HUES48 (cell line): Measurements from ENCODE around the gene DNLZ.

Source experiments
- H3K27ac ChIP-seq: one replicate; pipeline ENCODE4 v1.7.0; 2013; ENCODE audit warnings: low read depth, low read length, inconsistent platforms
- H3K27me3 ChIP-seq: 2 replicates; pipeline ENCODE4 v1.6.1; 2013; ENCODE audit warnings: mild to moderate bottlenecking, low read length; ENCODE audit not compliant: control insufficient read depth, insufficient read depth
- H3K36me3 ChIP-seq: 2 replicates; pipeline ENCODE4 v1.6.1; 2013; ENCODE audit warnings: low read length; ENCODE audit not compliant: control insufficient read depth, insufficient read depth
- H3K4me1 ChIP-seq: 2 replicates; pipeline ENCODE4 v1.6.1; 2013; ENCODE audit warnings: mild to moderate bottlenecking, low read length; ENCODE audit not compliant: control insufficient read depth, insufficient read depth
- H3K4me3 ChIP-seq: 2 replicates; pipeline ENCODE4 v1.5.1; 2013; ENCODE audit warnings: mild to moderate bottlenecking, low read depth, low read length
- H3K9ac ChIP-seq: 2 replicates; pipeline ENCODE4 v1.6.1; 2013; ENCODE audit warnings: mild to moderate bottlenecking, low read depth, low read length, moderate library complexity
- H3K9me3 ChIP-seq: 2 replicates; pipeline ENCODE4 v1.6.1; 2013; ENCODE audit warnings: low read length; ENCODE audit not compliant: control insufficient read depth, insufficient read depth

The DNLZ gene

GRCh38 chr9:136403915-136404800 lies 40.6 kb upstream of the DNLZ start:
- H3K9ac ChIP-seq, result no peak overlapping the region
- peaks cover 7% of the 10 kb centered on the region for H3K4me1 ChIP-seq

GRCh38 chr9:136403538-136403914 lies 40.0 kb upstream of the DNLZ start:
- H3K27ac ChIP-seq, result no peak overlapping the region
- no peak overlapping the region for H3K4me3 ChIP-seq
- H3K27me3 ChIP-seq, result no peaks in the 10 kb centered on the region
- H3K9ac ChIP-seq, result no peak overlapping the region
- peaks cover 7% of the 10 kb centered on the region; the same call in 1 of the 2 replicates for H3K4me1 ChIP-seq
- peaks cover 64% of the 10 kb centered on the region for H3K36me3 ChIP-seq
- no peaks in the 10 kb centered on the region for H3K9me3 ChIP-seq

More at GRCh38 chr9:136403915-136404800, 40.6 kb upstream of the DNLZ start:
- Histone ChIP-seq H3K27ac (no peak overlapping the region), H3K4me3 (no peak overlapping the region), H3K9me3 (no peaks in the 10 kb centered on the region), H3K27me3 (no peaks in the 10 kb centered on the region), H3K36me3 (peaks cover 64% of the 10 kb centered on the region)

GRCh38 chr9:136402067-136402466 lies 38.5 kb upstream of the DNLZ start:
- H3K9ac ChIP-seq, result no peak overlapping the region

GRCh38 chr9:136401173-136401922 lies 37.8 kb upstream of the DNLZ start:
- Histone ChIP-seq H3K27me3 (no peaks in the 10 kb centered on the region), H3K9ac (no peak overlapping the region), H3K4me1 (peaks cover 7% of the 10 kb centered on the region; the same call in 1 of the 2 replicates), H3K4me3 (no peak overlapping the region), H3K36me3 (peaks cover 68% of the 10 kb centered on the region), H3K27ac (no peak overlapping the region), H3K9me3 (no peaks in the 10 kb centered on the region)

More at GRCh38 chr9:136402067-136402466, 38.5 kb upstream of the DNLZ start:
- no peak overlapping the region for H3K27ac ChIP-seq
- no peak overlapping the region for H3K4me3 ChIP-seq
- H3K36me3 ChIP-seq, result peaks cover 66% of the 10 kb centered on the region
- H3K4me1 ChIP-seq, result peaks cover 7% of the 10 kb centered on the region; the same call in 1 of the 2 replicates
- H3K9me3 ChIP-seq, result no peaks in the 10 kb centered on the region
- no peaks in the 10 kb centered on the region for H3K27me3 ChIP-seq

- H3K27me3 ChIP-seq, result no peaks in the 10 kb centered on the region
- peaks cover 69% of the 10 kb centered on the region for H3K36me3 ChIP-seq
Observed at GRCh38 chr9:136400038-136400834, 36.7 kb upstream of the DNLZ start, which contains the start of gene SNAPC4. Gene SNAPC4 (minus strand): TSS chr9:136400170. CDS start chr9:136398428, 1,742 bp downstream.

GRCh38 chr9:136399176-136400037 lies 35.9 kb upstream of the DNLZ start:
- Histone ChIP-seq H3K36me3 (peaks cover 69% of the 10 kb centered on the region), H3K9ac (peak overlapping the region; percentile 64), H3K27me3 (no peaks in the 10 kb centered on the region), H3K4me3 (peak overlapping the region; percentile 77), H3K9me3 (no peaks in the 10 kb centered on the region), H3K27ac (peak overlapping the region; percentile 25), H3K4me1 (peaks cover 7% of the 10 kb centered on the region; the same call in 1 of the 2 replicates)

More at GRCh38 chr9:136400038-136400834, 36.7 kb upstream of the DNLZ start, which contains the start of gene SNAPC4:
- peaks cover 7% of the 10 kb centered on the region; the same call in 1 of the 2 replicates for H3K4me1 ChIP-seq
- peak within 1 kb of the TSS; percentile 77 for H3K4me3 ChIP-seq
- peak within 1 kb of the TSS; percentile 64 for H3K9ac ChIP-seq
- no peaks in the 10 kb centered on the region for H3K9me3 ChIP-seq
- peak within 1 kb of the TSS; percentile 32 for H3K27ac ChIP-seq

- H3K9ac ChIP-seq, result no peak overlapping the region
- peaks cover 7% of the 10 kb centered on the region; the same call in 1 of the 2 replicates for H3K4me1 ChIP-seq
- H3K36me3 ChIP-seq, result peaks cover 69% of the 10 kb centered on the region
- H3K4me3 ChIP-seq, result peak overlapping the region; percentile 77; the same call in 1 of the 2 replicates
- no peaks in the 10 kb centered on the region for H3K9me3 ChIP-seq
- H3K27ac ChIP-seq, result no peak overlapping the region
- H3K27me3 ChIP-seq, result no peaks in the 10 kb centered on the region
Observed at GRCh38 chr9:136398286-136398685, 34.7 kb upstream of the DNLZ start.

GRCh38 chr9:136397643-136398042 lies 34.1 kb upstream of the DNLZ start:
- no peaks in the 10 kb centered on the region for H3K9me3 ChIP-seq
- no peak overlapping the region for H3K27ac ChIP-seq

GRCh38 chr9:136396219-136396515 lies 32.6 kb upstream of the DNLZ start:
- no peak overlapping the region for H3K27ac ChIP-seq
- no peak overlapping the region for H3K4me3 ChIP-seq
- H3K9ac ChIP-seq, result no peak overlapping the region
- H3K4me1 ChIP-seq, result peaks cover 7% of the 10 kb centered on the region; the same call in 1 of the 2 replicates
- H3K9me3 ChIP-seq, result no peaks in the 10 kb centered on the region
- H3K36me3 ChIP-seq, result peaks cover 75% of the 10 kb centered on the region
- H3K27me3 ChIP-seq, result no peaks in the 10 kb centered on the region

More at GRCh38 chr9:136397643-136398042, 34.1 kb upstream of the DNLZ start:
- H3K27me3 ChIP-seq, result no peaks in the 10 kb centered on the region
- no peak overlapping the region for H3K9ac ChIP-seq
- H3K4me1 ChIP-seq, result peaks cover 7% of the 10 kb centered on the region; the same call in 1 of the 2 replicates
- H3K36me3 ChIP-seq, result peaks cover 74% of the 10 kb centered on the region
- no peak overlapping the region for H3K4me3 ChIP-seq
